Activated CD8-positive, alpha-beta T cell treated with anti-CD3 and anti-CD28 coated beads for 36 hours (primary cell): ENCODE results near the gene MAP3K10. TPM values are rescaled to one million over a fixed set of nuclear protein-coding genes. Genes with fewer than 3 reads are reported as not detected.

Source experiments
- ATAC-seq: fragments of 200-7000 bp; cut with Tn5 transposase; one replicate; pipeline ENCODE4 v1.10.0; 2021; ENCODE audit warnings: mild to moderate bottlenecking, moderate library complexity
- CTCF ChIA-PET: fragments of 350-600 bp; sonication (Branson Sonifier 250); formaldehyde crosslinking; loops from one replicate; lab custom pipeline; 2021; ENCODE audit warnings: antibody characterized with exemption; lab: Charles Lee
- POLR2A ChIA-PET: fragments of 350-600 bp; sonication (Branson Sonifier 250); formaldehyde crosslinking; loops from one replicate; lab custom pipeline; 2021; ENCODE audit warnings: antibody characterized with exemption; lab: Charles Lee
- DNase-seq: peaks from one replicate; pipeline ENCODE4 v3.0.0-alpha.2; 2020
- H3K27ac Mint-ChIP-seq: one replicate; pipeline ENCODE4 v1.8.0; 2021; ENCODE audit warnings: mild to moderate bottlenecking, mixed read lengths
- H3K27me3 Mint-ChIP-seq: one replicate; pipeline ENCODE4 v1.8.0; 2021; ENCODE audit warnings: mixed read lengths
- H3K36me3 Mint-ChIP-seq: one replicate; pipeline ENCODE4 v1.8.0; 2021; ENCODE audit warnings: low read depth, mixed read lengths
- H3K4me1 Mint-ChIP-seq: one replicate; pipeline ENCODE4 v1.8.0; 2021; ENCODE audit warnings: low read depth, mixed read lengths
- H3K4me3 Mint-ChIP-seq: one replicate; pipeline ENCODE4 v1.8.0; 2021; ENCODE audit warnings: mild to moderate bottlenecking, moderate library complexity, mixed read lengths
- H3K9me3 Mint-ChIP-seq: one replicate; pipeline ENCODE4 v1.8.0; 2021; ENCODE audit warnings: mixed read lengths
- intact Hi-C: fragments of 100-400 bp; cut with micrococcal nuclease; formaldehyde crosslinking; loops from one replicate; pipeline ENCODE4 v1.10.0; 2022
- total RNA-seq, 2 experiments: library from RNA; stranded (reverse); gene quantifications; one replicate each; pipeline ENCODE4 v1.2.3, GENCODE V29; 2021
- TF ChIP-seq, protein P1 (sequence below): fragments of 200-600 bp; IDR thresholded peaks from one replicate; pipeline ENCODE4 v1.8.0; 2022; ENCODE audit warnings: antibody characterized with exemption, mild to moderate bottlenecking

The MAP3K10 gene
- total RNA-seq, 2 experiments from 2014 or later, result 11.3 to 12.6 TPM

DNA sequence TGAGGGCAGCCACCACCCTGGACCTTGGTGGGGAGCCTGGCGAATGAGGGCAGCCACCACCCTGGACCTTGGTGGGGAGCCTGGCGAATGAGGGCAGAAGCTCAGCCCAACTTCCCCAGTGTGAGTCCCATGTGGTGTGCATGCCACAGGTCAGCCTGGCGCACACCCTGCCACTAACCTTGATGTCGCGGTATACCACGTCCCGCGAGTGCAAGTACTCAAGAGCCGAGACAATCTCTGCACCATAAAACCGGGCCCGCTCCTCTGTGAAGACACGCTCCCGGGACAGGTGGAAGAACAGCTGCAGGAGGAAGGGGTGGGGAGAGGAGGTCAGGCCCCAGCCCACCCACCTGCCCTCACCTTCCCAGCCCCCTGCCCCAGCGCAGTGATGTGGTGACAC lies 46.6 kb downstream of the MAP3K10 start:
- no peak for DNase-seq
- Mint-ChIP-seq H3K4me3 (no peak overlapping the region), H3K9me3 (no peaks in the 10 kb centered on the region), H3K27me3 (no peaks in the 10 kb centered on the region), H3K4me1 (no peaks in the 10 kb centered on the region), H3K36me3 (peaks cover 20% of the 10 kb centered on the region), H3K27ac (no peak overlapping the region)
- ChIA-PET CTCF (interaction anchor here (1.2 kb wide), 1 partner anchor 17 kb away, joined by 4 read pairs; no protein-coding TSS in a partner anchor), POLR2A (no interaction called here)
- intact Hi-C loops, result no loop called here
- TF ChIP-seq, protein P1, sequence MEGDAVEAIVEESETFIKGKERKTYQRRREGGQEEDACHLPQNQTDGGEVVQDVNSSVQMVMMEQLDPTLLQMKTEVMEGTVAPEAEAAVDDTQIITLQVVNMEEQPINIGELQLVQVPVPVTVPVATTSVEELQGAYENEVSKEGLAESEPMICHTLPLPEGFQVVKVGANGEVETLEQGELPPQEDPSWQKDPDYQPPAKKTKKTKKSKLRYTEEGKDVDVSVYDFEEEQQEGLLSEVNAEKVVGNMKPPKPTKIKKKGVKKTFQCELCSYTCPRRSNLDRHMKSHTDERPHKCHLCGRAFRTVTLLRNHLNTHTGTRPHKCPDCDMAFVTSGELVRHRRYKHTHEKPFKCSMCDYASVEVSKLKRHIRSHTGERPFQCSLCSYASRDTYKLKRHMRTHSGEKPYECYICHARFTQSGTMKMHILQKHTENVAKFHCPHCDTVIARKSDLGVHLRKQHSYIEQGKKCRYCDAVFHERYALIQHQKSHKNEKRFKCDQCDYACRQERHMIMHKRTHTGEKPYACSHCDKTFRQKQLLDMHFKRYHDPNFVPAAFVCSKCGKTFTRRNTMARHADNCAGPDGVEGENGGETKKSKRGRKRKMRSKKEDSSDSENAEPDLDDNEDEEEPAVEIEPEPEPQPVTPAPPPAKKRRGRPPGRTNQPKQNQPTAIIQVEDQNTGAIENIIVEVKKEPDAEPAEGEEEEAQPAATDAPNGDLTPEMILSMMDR, result no peak
- ATAC-seq, result no peak

DNA sequence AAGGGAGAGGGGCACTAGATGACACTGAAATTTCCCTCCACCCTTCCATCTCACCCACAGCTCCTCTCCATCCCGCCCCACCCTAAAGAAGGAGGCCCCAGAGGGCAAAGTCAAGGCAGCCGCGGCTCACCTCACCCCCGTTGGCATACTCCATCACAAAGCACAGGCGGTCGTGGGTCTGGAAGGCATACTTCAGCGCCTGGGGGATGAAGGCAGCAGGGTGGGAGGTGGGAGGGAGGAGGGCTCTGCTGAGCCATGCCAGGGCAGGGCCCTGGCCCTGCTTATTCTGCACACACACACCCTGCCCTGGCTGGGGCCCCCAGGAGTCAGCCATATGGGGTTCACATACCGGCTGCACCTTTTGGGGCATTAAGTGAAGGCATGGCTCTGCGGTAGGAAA lies 47.5 kb downstream of the MAP3K10 start:
- no peaks in the 10 kb centered on the region for H3K27me3 Mint-ChIP-seq
- POLR2A ChIA-PET, result no interaction called here
- no peaks in the 10 kb centered on the region for H3K4me1 Mint-ChIP-seq

DNA sequence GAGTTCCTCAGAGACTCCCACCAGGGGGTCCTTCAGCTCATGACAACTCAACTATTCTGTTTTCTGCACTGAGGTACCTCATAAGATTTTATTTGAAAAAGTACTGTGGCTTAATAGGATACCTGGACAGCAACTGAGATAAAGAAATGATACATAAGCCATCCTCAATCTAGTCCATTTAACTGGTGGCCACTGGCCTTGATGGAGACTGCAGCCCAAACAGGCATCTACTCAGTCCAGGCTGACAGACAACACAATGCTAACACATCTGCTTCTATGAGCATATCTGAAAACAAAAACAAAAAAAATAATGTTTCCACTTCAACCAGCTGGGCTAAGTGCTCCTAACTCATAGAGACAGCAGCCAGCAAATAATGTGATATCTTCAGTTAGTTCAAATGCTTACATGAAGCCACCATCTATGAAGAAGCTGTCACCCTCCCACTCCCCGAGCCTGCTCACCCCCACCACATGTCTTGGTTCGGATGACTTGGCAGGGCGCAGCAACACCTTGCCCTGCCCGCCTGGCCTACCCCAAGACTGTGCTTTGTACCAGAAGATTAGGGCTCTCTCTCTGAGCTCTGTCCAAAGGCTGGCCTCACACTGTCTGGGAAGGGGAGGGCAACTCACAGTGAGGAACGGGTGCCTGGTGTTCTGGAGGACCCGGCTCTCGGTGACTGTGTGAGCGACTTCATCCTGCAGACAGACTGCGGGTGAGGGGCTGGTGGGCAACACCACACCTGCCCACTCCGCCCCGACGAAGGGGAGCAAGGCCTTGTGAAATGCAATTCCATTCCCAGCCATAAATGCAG lies 48.4 kb downstream of the MAP3K10 start:
- H3K36me3 Mint-ChIP-seq, result peaks cover 20% of the 10 kb centered on the region
- DNase-seq, result no peak
- intact Hi-C loops, result no loop called here
- no peaks in the 10 kb centered on the region for H3K9me3 Mint-ChIP-seq
- H3K27me3 Mint-ChIP-seq, result no peaks in the 10 kb centered on the region
- ChIA-PET POLR2A (no interaction called here), CTCF (no interaction called here)
- H3K4me1 Mint-ChIP-seq, result no peaks in the 10 kb centered on the region
- TF ChIP-seq, protein P1, result no peak
- H3K27ac Mint-ChIP-seq, result no peak overlapping the region
- no peak overlapping the region for H3K4me3 Mint-ChIP-seq
- ATAC-seq, result no peak

More for the DNA sequence above, 47.5 kb downstream of the MAP3K10 start:
- CTCF ChIA-PET, result no interaction called here
- H3K4me3 Mint-ChIP-seq, result no peak overlapping the region
- H3K36me3 Mint-ChIP-seq, result peaks cover 20% of the 10 kb centered on the region
- no peak overlapping the region for H3K27ac Mint-ChIP-seq
- DNase-seq (no peak), ATAC-seq (no peak)
- H3K9me3 Mint-ChIP-seq, result no peaks in the 10 kb centered on the region
- intact Hi-C loops, result no loop called here
- TF ChIP-seq, protein P1, result no peak

DNA sequence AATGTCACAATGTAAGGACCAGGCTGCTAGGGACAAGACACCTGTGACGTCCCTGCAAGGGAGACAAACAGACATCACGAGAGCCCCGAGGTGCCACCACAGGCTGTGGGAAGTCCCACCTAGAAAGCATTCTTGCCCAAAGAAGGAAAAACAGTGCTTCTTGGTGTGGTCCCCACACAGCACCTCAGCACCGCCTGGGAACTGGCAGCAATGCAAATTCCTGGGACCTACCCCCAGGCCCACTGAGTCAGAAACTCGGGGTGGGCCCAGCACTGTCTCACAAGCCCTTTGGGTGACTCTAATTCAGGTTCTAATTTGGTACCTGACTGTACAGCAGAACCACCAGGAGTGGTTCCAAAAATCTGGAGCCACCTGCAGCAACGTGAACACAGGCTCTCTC lies 49.1 kb downstream of the MAP3K10 start:
- no peak overlapping the region for H3K4me3 Mint-ChIP-seq
- H3K36me3 Mint-ChIP-seq, result peaks cover 18% of the 10 kb centered on the region
- H3K27me3 Mint-ChIP-seq, result no peaks in the 10 kb centered on the region
- no peaks in the 10 kb centered on the region for H3K4me1 Mint-ChIP-seq
- POLR2A ChIA-PET, result interaction anchor here (1.0 kb wide), 1 partner anchor 137 kb away, joined by 3 read pairs; no protein-coding TSS in a partner anchor
- intact Hi-C loops, result no loop called here
- H3K9me3 Mint-ChIP-seq, result no peaks in the 10 kb centered on the region
- no peak overlapping the region for H3K27ac Mint-ChIP-seq
- no peak for DNase-seq
- CTCF ChIA-PET, result no interaction called here
- ATAC-seq, result no peak
- TF ChIP-seq, protein P1, result no peak

DNA sequence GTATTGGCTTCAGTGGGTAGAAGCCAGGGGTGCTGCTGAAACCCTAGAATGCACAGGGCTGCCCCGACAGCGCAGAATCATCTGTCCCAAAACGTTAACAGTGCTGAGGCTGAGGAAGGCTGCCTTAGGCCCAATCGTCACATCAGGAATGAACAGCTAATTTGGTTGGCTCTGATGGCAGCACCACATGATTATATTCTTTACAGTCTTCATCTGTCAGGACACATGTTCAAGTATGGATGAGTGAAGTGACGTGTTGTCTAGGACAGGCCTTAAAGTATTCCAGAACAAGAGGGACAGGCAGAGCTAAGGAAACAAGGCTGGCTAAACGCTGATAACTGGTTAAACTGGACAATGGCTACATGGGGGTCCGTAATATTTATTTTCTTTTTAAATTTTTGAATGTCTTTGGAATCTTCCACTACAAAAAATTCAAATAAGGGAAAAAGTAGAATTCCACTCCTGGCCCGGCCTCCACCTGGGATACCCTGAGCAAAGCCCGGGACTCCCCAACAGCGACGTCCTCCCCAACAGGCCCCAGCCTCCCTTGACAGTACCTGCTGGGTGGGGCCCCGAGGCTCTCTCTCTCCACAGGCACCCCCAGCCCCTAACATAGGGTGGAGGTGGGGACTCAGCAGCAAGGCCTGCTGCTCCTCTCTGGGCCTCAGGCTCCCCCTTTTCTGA lies 50.0 kb downstream of the MAP3K10 start:
- DNase-seq, result no peak
- H3K4me1 Mint-ChIP-seq, result no peaks in the 10 kb centered on the region
- no peak for ATAC-seq
- peaks cover 18% of the 10 kb centered on the region for H3K36me3 Mint-ChIP-seq
- CTCF ChIA-PET, result no interaction called here
- no peaks in the 10 kb centered on the region for H3K27me3 Mint-ChIP-seq
- no peak overlapping the region for H3K4me3 Mint-ChIP-seq
- TF ChIP-seq, protein P1, result no peak
- POLR2A ChIA-PET, result interaction anchor here (1.0 kb wide), 1 partner anchor 138 kb away, joined by 3 read pairs; no protein-coding TSS in a partner anchor
- H3K27ac Mint-ChIP-seq, result no peak overlapping the region
- intact Hi-C loops, result no loop called here
- H3K9me3 Mint-ChIP-seq, result no peaks in the 10 kb centered on the region
